HEK293T (cell line): ENCODE data around the gene APBA2.
"Not testable (repeated sequence)": the region's sequence is repeated elsewhere in the genome, so short reads cannot be mapped to it uniquely, and the experiment has no call there.

Source experiments
- CTCF ChIA-PET: fragments of 350-600 bp; formaldehyde crosslinking; extraction: SDS; loops from one replicate; lab custom pipeline; 2021; ENCODE audit warnings: antibody characterized with exemption, inconsistent platforms; lab: Yijun Ruan, JAX
- POLR2A ChIA-PET: fragments of 350-600 bp; formaldehyde crosslinking; extraction: SDS; loops from one replicate; lab custom pipeline; 2020; ENCODE audit warnings: antibody characterized with exemption, inconsistent platforms; lab: Yijun Ruan, JAX
- DNase-seq: peaks from one replicate; pipeline ENCODE4 v3.0.0; 2012; ENCODE audit warnings: mixed read lengths; ENCODE audit errors: extremely low spot score
- ARNT ChIP-seq: fragments of 450-650 bp; IDR thresholded peaks from 2 replicates; pipeline ENCODE4 v1.6.1; 2017; ENCODE audit warnings: mild to moderate bottlenecking
- BHLHE40 ChIP-seq: fragments of 450-650 bp; IDR thresholded peaks from 2 replicates; pipeline ENCODE4 v1.6.1; 2016; ENCODE audit warnings: mild to moderate bottlenecking, moderate library complexity, borderline replicate concordance
- CTBP1 ChIP-seq: fragments of 450-650 bp; IDR thresholded peaks from 2 replicates; pipeline ENCODE4 v1.6.1; 2016; ENCODE audit warnings: borderline replicate concordance
- ELF4 ChIP-seq: fragments of 450-650 bp; IDR thresholded peaks from 2 replicates; pipeline ENCODE4 v1.6.1; 2017; ENCODE audit warnings: antibody characterized with exemption
- FOXA1 ChIP-seq: fragments of 450-650 bp; IDR thresholded peaks from 2 replicates; pipeline ENCODE4 v1.6.1; 2016; ENCODE audit warnings: mild to moderate bottlenecking
- FOXK2 ChIP-seq: fragments of 450-650 bp; IDR thresholded peaks from 2 replicates; pipeline ENCODE4 v1.6.1; 2016; ENCODE audit warnings: mild to moderate bottlenecking
- FOXM1 ChIP-seq: fragments of 450-650 bp; IDR thresholded peaks from 2 replicates; pipeline ENCODE4 v1.6.1; 2017; ENCODE audit warnings: mild to moderate bottlenecking, borderline replicate concordance
- HDGF ChIP-seq: fragments of 450-650 bp; IDR thresholded peaks from 2 replicates; pipeline ENCODE4 v1.6.1; 2017; ENCODE audit warnings: antibody characterized with exemption, borderline replicate concordance
- L3MBTL2 ChIP-seq: fragments of 450-650 bp; conservative IDR thresholded peaks from 2 replicates; pipeline ENCODE4 v1.6.1; 2016; ENCODE audit warnings: mild to moderate bottlenecking
- LEF1 ChIP-seq: fragments of 450-650 bp; IDR thresholded peaks from 2 replicates; pipeline ENCODE4 v1.6.1; 2017; ENCODE audit warnings: mild to moderate bottlenecking, borderline replicate concordance
- NFRKB ChIP-seq: fragments of 450-650 bp; IDR thresholded peaks from 2 replicates; pipeline ENCODE4 v1.6.1; 2016; ENCODE audit warnings: mild to moderate bottlenecking, moderate library complexity
- PKNOX1 ChIP-seq: fragments of 450-650 bp; IDR thresholded peaks from 2 replicates; pipeline ENCODE4 v1.6.1; 2016
- SP1 ChIP-seq: fragments of 450-650 bp; IDR thresholded peaks from 2 replicates; pipeline ENCODE4 v1.6.1; 2017
- SUZ12 ChIP-seq: fragments of 450-650 bp; IDR thresholded peaks from 2 replicates; pipeline ENCODE4 v1.6.1; 2016; ENCODE audit warnings: mild to moderate bottlenecking
- TARDBP ChIP-seq: fragments of 450-650 bp; IDR thresholded peaks from 2 replicates; pipeline ENCODE4 v1.6.1; 2016
- ZNF384 ChIP-seq: fragments of 450-650 bp; IDR thresholded peaks from 2 replicates; pipeline ENCODE4 v1.6.1; 2016

The APBA2 gene

GRCh38 chr15:28887339-28888174, 1.8 kb downstream of the APBA2 start:
- no peak for TF ChIP-seq FOXA1
- TF ChIP-seq CTBP1: no peak
- no peak for TF ChIP-seq SP1
- CTCF ChIA-PET: no interaction called here
- DNase-seq: no peak
- POLR2A ChIA-PET: no interaction called here

GRCh38 chr15:28888302-28888894, 2.6 kb downstream of the APBA2 start:
- POLR2A ChIA-PET: no interaction called here
- DNase-seq: no peak
- CTCF ChIA-PET: no interaction called here
- TF ChIP-seq CTBP1 (no peak), ELF4 (no peak), L3MBTL2 (no peak), LEF1 (no peak), ZNF384 (no peak), HDGF (no peak), PKNOX1 (no peak), NFRKB (no peak), BHLHE40 (no peak), SP1 (no peak), ARNT (no peak), FOXA1 (no peak), FOXM1 (no peak)

- POLR2A ChIA-PET: no interaction called here
- DNase-seq: no peak
- TF ChIP-seq BHLHE40 (no peak), NFRKB (no peak), FOXM1 (no peak), SUZ12 (no peak), FOXK2 (no peak), LEF1 (no peak), TARDBP (no peak)
- CTCF ChIA-PET: no interaction called here
Measured at GRCh38 chr15:28888900-28889299, 3.1 kb downstream of the APBA2 start.

- ChIA-PET POLR2A (no interaction called here), CTCF (no interaction called here)
- TF ChIP-seq TARDBP (no peak), L3MBTL2 (no peak), FOXK2 (no peak), FOXM1 (no peak), ELF4 (no peak), ZNF384 (no peak), HDGF (no peak), BHLHE40 (no peak), NFRKB (no peak), ARNT (no peak), SUZ12 (no peak), SP1 (no peak), CTBP1 (no peak), FOXA1 (no peak), LEF1 (no peak)
- DNase-seq: no peak
Measured at GRCh38 chr15:28889346-28889745, 3.6 kb downstream of the APBA2 start.

GRCh38 chr15:28889871-28890270, 4.1 kb downstream of the APBA2 start:
- DNase-seq, CTCF ChIA-PET, POLR2A ChIA-PET: not testable (repeated sequence)

GRCh38 chr15:28890291-28890690, 4.5 kb downstream of the APBA2 start:
- CTCF ChIA-PET, DNase-seq, POLR2A ChIA-PET: not testable (repeated sequence)

GRCh38 chr15:28890711-28891495, 5.1 kb downstream of the APBA2 start:
- ChIA-PET POLR2A (no interaction called here), CTCF (no interaction called here)
- DNase-seq: no peak
- TF ChIP-seq BHLHE40: no peak
- no peak for TF ChIP-seq ELF4
- no peak for TF ChIP-seq PKNOX1
